ENCODE data around the gene GOLGA6L22. TPM values are rescaled to one million over a fixed set of nuclear protein-coding genes. Genes with fewer than 3 reads are reported as not detected.
"Not testable (repeated sequence)": the region's sequence is repeated elsewhere in the genome, so short reads cannot be mapped to it uniquely, and the experiment has no call there.

Gene GOLGA6L22
- not detected for polyA plus RNA-seq (2013, experiment 1 of 2; ENCODE audit: insufficient read length)
- polyA plus RNA-seq (2013, experiment 2 of 2; ENCODE audit: insufficient read length), result not detected

- DNase-seq, result not testable (repeated sequence)
Observed at GRCh38 chr15:22458603-22459002, at the start of gene GOLGA6L22. GOLGA6L22 (plus strand) TSS chr15:22458903; CDS start chr15:22458994, 91 bp downstream.

GRCh38 chr15:22417288-22417687, 41.4 kb upstream of the GOLGA6L22 start:
- DNase-seq, result not testable (repeated sequence)

- not testable (repeated sequence) for DNase-seq
Observed at GRCh38 chr15:22417795-22418194, 40.9 kb upstream of the GOLGA6L22 start.

GRCh38 chr15:22418212-22418611, 40.5 kb upstream of the GOLGA6L22 start:
- DNase-seq, result not testable (repeated sequence)

- not testable (repeated sequence) for DNase-seq
Observed at GRCh38 chr15:22418666-22419065, 40.0 kb upstream of the GOLGA6L22 start.

GRCh38 chr15:22420340-22420739, 38.4 kb upstream of the GOLGA6L22 start:
- DNase-seq, result not testable (repeated sequence)

- not testable (repeated sequence) for DNase-seq
Observed at GRCh38 chr15:22429426-22429825, 29.3 kb upstream of the GOLGA6L22 start.

- DNase-seq, result not testable (repeated sequence)
Observed at GRCh38 chr15:22431687-22432086, 27.0 kb upstream of the GOLGA6L22 start.

GRCh38 chr15:22494490-22495113, 35.9 kb downstream of the GOLGA6L22 start:
- peak; percentile 77 for DNase-seq

GRCh38 chr15:22497200-22497599, 38.5 kb downstream of the GOLGA6L22 start:
- DNase-seq, result not testable (repeated sequence)

GRCh38 chr15:22498220-22498925, 39.7 kb downstream of the GOLGA6L22 start:
- not testable (repeated sequence) for DNase-seq

GRCh38 chr15:22502272-22502671, 43.6 kb downstream of the GOLGA6L22 start:
- DNase-seq, result not testable (repeated sequence)

- not testable (repeated sequence) for DNase-seq
Observed at GRCh38 chr15:22506959-22507358, 48.3 kb downstream of the GOLGA6L22 start.

- DNase-seq, result not testable (repeated sequence)
Observed at GRCh38 chr15:22516140-22516539, 57.4 kb downstream of the GOLGA6L22 start.

Measured in fibroblast of skin of back (primary cell).